Measurements from ENCODE around the gene FIGNL2.

- TF ChIP-seq CTCF (IDR thresholded peaks at IDR 0.05; ENCODE audit: insufficient read depth, low read depth, low read length) (no peak), EZH2 (IDR thresholded peaks at IDR 0.05; ENCODE audit: insufficient read depth, low read length) (no peak)
Observed at GRCh38 chr12:51862947-51863346, 14.4 kb upstream of the FIGNL2 start.
